Measurements from ENCODE around the gene STX4.

Gene STX4

GRCh38 chr16:31074814-31075183 is 41.4 kb downstream of the STX4 start:
- Histone ChIP-seq H2AFZ (ENCODE audit: low read depth, low read length, severe bottlenecking) (peak overlapping the region; percentile 43), H3K9me2 (replicated peaks; ENCODE audit: insufficient read depth, low read length) (no peaks in the 10 kb centered on the region)

GRCh38 chr16:31076319-31076718 is 43.0 kb downstream of the STX4 start:
- H3F3A ChIP-seq (ENCODE audit: insufficient read depth): peaks cover 7% of the 10 kb centered on the region; the same call in 1 of the 2 replicates
- H3K36me3 ChIP-seq (ENCODE audit: low read length): no peaks in the 10 kb centered on the region
- no peaks in the 10 kb centered on the region for H3K9me2 ChIP-seq (replicated peaks; ENCODE audit: insufficient read depth, low read length)
- H3K9me3 ChIP-seq (ENCODE audit: insufficient read depth, low read length): no peaks in the 10 kb centered on the region
- H3K4me2 ChIP-seq (ENCODE audit: low read depth, low read length, poor library complexity, severe bottlenecking): no peak overlapping the region
- no peaks in the 10 kb centered on the region for H3K27me3 ChIP-seq (ENCODE audit: low read length)
- H4K20me1 ChIP-seq (ENCODE audit: low read depth, low read length): no peaks in the 10 kb centered on the region
- H3K9ac ChIP-seq (ENCODE audit: low read length): no peak overlapping the region
- no peak overlapping the region for H2AFZ ChIP-seq (ENCODE audit: low read depth, low read length, severe bottlenecking)
- peaks cover 45% of the 10 kb centered on the region for H3K79me2 ChIP-seq (ENCODE audit: insufficient read depth, low read length)
- no peak overlapping the region for H3K27ac ChIP-seq (ENCODE audit: low read depth, low read length)
- no peak overlapping the region for H3K4me3 ChIP-seq (ENCODE audit: insufficient read depth, low read length, poor library complexity, severe bottlenecking)
- TF ChIP-seq EZH2phosphoT487 (conservative IDR thresholded peaks at IDR 0.05; ENCODE audit: low read length) (no peak), CTCF (IDR thresholded peaks at IDR 0.05; ENCODE audit: insufficient read depth, low read length, poor library complexity, severe bottlenecking) (no peak)

More at GRCh38 chr16:31074814-31075183, 41.4 kb downstream of the STX4 start:
- no peaks in the 10 kb centered on the region for H4K20me1 ChIP-seq (ENCODE audit: low read depth, low read length)
- no peaks in the 10 kb centered on the region for H3K9me3 ChIP-seq (ENCODE audit: insufficient read depth, low read length)
- H3K79me2 ChIP-seq (ENCODE audit: insufficient read depth, low read length): peaks cover 51% of the 10 kb centered on the region
- peak overlapping the region; percentile 77 for H3K9ac ChIP-seq (ENCODE audit: low read length)
- peak overlapping the region; percentile 79 for H3K4me2 ChIP-seq (ENCODE audit: low read depth, low read length, poor library complexity, severe bottlenecking)
- H3K36me3 ChIP-seq (ENCODE audit: low read length): no peaks in the 10 kb centered on the region
- TF ChIP-seq CTCF (IDR thresholded peaks at IDR 0.05; ENCODE audit: insufficient read depth, low read length, poor library complexity, severe bottlenecking) (no peak), EZH2phosphoT487 (conservative IDR thresholded peaks at IDR 0.05; ENCODE audit: low read length) (no peak)
- no peaks in the 10 kb centered on the region for H3K27me3 ChIP-seq (ENCODE audit: low read length)
- H3K4me3 ChIP-seq (ENCODE audit: insufficient read depth, low read length, poor library complexity, severe bottlenecking): peak overlapping the region; percentile 79
- H3F3A ChIP-seq (ENCODE audit: insufficient read depth): peaks cover 7% of the 10 kb centered on the region; the same call in 1 of the 2 replicates
- H3K27ac ChIP-seq (ENCODE audit: low read depth, low read length): peak overlapping the region; percentile 75

GRCh38 chr16:31077024-31077423 is 43.7 kb downstream of the STX4 start:
- Histone ChIP-seq H4K20me1 (ENCODE audit: low read depth, low read length) (no peaks in the 10 kb centered on the region), H3K9ac (ENCODE audit: low read length) (no peak overlapping the region), H3F3A (ENCODE audit: insufficient read depth) (0 out of 2 replicates have a peak, but pooled peaks cover under 1% of the 10 kb centered on the region), H3K79me2 (ENCODE audit: insufficient read depth, low read length) (peaks cover 38% of the 10 kb centered on the region), H3K4me3 (ENCODE audit: insufficient read depth, low read length, poor library complexity, severe bottlenecking) (no peak overlapping the region), H2AFZ (ENCODE audit: low read depth, low read length, severe bottlenecking) (no peak overlapping the region), H3K36me3 (ENCODE audit: low read length) (no peaks in the 10 kb centered on the region), H3K4me2 (ENCODE audit: low read depth, low read length, poor library complexity, severe bottlenecking) (no peak overlapping the region), H3K27me3 (ENCODE audit: low read length) (no peaks in the 10 kb centered on the region), H3K9me3 (ENCODE audit: insufficient read depth, low read length) (no peaks in the 10 kb centered on the region), H3K9me2 (replicated peaks; ENCODE audit: insufficient read depth, low read length) (no peaks in the 10 kb centered on the region), H3K27ac (ENCODE audit: low read depth, low read length) (no peak overlapping the region)
- TF ChIP-seq EZH2phosphoT487 (conservative IDR thresholded peaks at IDR 0.05; ENCODE audit: low read length): no peak
- no peak for TF ChIP-seq CTCF (IDR thresholded peaks at IDR 0.05; ENCODE audit: insufficient read depth, low read length, poor library complexity, severe bottlenecking)

All from SU-DHL-6 (cell line).